Activated T-helper 1 cell treated with anti-CD3 and anti-CD28 coated beads, Interleukin-12 subunit alpha, Interleukin-12 subunit beta, Interleukin-2, Interleukin-4 antibody, amounts not matched to agents 30 ng/mL and 10 ng/mL and 1 ng/mL, durations not matched to agents 14 hours and 24 hours and 36 hours (primary cell): ENCODE data around the gene THRAP3. TPM values are rescaled to one million over a fixed set of nuclear protein-coding genes. Genes with fewer than 3 reads are reported as not detected.
A peak's percentile ranks its signal among the peaks of the same experiment; 100 is the strongest.

Source experiments
- DNase-seq: peaks from one replicate; pipeline ENCODE4 v3.0.0; 2021; ENCODE audit warnings: low spot score
- H3K27ac Mint-ChIP-seq: one replicate; pipeline ENCODE4 v1.8.0; 2021; ENCODE audit warnings: mild to moderate bottlenecking, mixed read lengths
- H3K27me3 Mint-ChIP-seq: one replicate; pipeline ENCODE4 v1.8.0; 2022; ENCODE audit warnings: mild to moderate bottlenecking, moderate library complexity, mixed read lengths; ENCODE audit not compliant: insufficient read depth
- H3K36me3 Mint-ChIP-seq: one replicate; pipeline ENCODE4 v1.8.0; 2021; ENCODE audit warnings: low read depth, mixed read lengths
- H3K4me1 Mint-ChIP-seq: one replicate; pipeline ENCODE4 v1.8.0; 2021; ENCODE audit warnings: low read depth, mixed read lengths
- H3K4me3 Mint-ChIP-seq: one replicate; pipeline ENCODE4 v1.8.0; 2021; ENCODE audit warnings: mild to moderate bottlenecking, moderate library complexity, mixed read lengths
- H3K9me3 Mint-ChIP-seq: one replicate; pipeline ENCODE4 v1.8.0; 2021; ENCODE audit warnings: mixed read lengths
- intact Hi-C: fragments of 100-400 bp; cut with micrococcal nuclease; formaldehyde crosslinking; loops from one replicate; pipeline ENCODE4 v1.15.1; 2024
- total RNA-seq: library from RNA; stranded (reverse); gene quantifications from 2 replicates; pipeline ENCODE4 v1.2.3, GENCODE V29; 2022

THRAP3 gene, protein sequence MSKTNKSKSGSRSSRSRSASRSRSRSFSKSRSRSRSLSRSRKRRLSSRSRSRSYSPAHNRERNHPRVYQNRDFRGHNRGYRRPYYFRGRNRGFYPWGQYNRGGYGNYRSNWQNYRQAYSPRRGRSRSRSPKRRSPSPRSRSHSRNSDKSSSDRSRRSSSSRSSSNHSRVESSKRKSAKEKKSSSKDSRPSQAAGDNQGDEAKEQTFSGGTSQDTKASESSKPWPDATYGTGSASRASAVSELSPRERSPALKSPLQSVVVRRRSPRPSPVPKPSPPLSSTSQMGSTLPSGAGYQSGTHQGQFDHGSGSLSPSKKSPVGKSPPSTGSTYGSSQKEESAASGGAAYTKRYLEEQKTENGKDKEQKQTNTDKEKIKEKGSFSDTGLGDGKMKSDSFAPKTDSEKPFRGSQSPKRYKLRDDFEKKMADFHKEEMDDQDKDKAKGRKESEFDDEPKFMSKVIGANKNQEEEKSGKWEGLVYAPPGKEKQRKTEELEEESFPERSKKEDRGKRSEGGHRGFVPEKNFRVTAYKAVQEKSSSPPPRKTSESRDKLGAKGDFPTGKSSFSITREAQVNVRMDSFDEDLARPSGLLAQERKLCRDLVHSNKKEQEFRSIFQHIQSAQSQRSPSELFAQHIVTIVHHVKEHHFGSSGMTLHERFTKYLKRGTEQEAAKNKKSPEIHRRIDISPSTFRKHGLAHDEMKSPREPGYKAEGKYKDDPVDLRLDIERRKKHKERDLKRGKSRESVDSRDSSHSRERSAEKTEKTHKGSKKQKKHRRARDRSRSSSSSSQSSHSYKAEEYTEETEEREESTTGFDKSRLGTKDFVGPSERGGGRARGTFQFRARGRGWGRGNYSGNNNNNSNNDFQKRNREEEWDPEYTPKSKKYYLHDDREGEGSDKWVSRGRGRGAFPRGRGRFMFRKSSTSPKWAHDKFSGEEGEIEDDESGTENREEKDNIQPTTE
- total RNA-seq = 147 and 154 TPM in 2 replicates

DNA sequence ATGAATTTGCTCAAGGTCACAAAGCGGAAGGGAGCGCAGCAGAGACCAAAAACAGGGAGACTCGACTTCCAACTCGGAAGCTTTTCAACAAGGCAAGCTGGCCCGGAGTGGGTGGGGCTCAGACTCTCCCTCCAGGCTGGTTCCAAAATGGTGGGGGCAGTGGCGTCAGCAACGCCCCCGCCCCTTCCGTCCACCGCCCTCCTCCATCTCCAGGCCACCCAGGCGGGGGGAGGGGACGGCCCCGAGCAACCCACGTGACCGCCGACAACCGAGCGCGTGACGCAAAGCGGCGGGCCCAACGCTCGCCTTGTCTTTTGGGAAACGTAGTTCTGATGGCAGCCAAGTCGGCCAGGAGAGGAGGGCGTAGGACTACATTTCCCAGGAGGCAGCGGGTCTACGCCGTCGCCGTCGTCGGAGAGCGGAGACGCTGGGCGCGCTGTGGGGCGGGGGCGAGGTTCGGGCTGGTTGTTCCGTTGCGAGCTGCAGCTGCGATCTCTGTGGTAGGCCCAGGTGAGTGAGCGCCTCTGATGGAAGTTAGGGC is at the start of gene THRAP3:
THRAP3 (plus strand) TSS at position 448 of the 541 bp plus-strand sequence. CDS start 58,121 bp downstream, outside the sequence.
- intact Hi-C loops = loop anchor here (1.0 to 5.0 kb wide), 14 partner anchors 18 to 1468 kb away; partner anchors contain the start of genes ADPRS, AGO1, AGO3 and CDCA8

GRCh38 chr1:36174713-36175112 is 49.5 kb upstream of the THRAP3 start:
- intact Hi-C loops = no loop called here
- no peak for DNase-seq
- Mint-ChIP-seq H3K4me3 (no peak overlapping the region), H3K9me3 (no peaks in the 10 kb centered on the region), H3K4me1 (peaks cover 8% of the 10 kb centered on the region), H3K36me3 (peaks cover 38% of the 10 kb centered on the region), H3K27me3 (no peaks in the 10 kb centered on the region), H3K27ac (peak overlapping the region; percentile 26)

More for the DNA sequence above, at the start of gene THRAP3:
- no peaks in the 10 kb centered on the region for H3K9me3 Mint-ChIP-seq
- H3K36me3 Mint-ChIP-seq = peaks cover 21% of the 10 kb centered on the region
- DNase-seq = peak; percentile 100
- H3K4me1 Mint-ChIP-seq = peaks cover 36% of the 10 kb centered on the region
- H3K4me3 Mint-ChIP-seq = peak within 1 kb of the TSS; percentile 95
- H3K27me3 Mint-ChIP-seq = peaks cover 2% of the 10 kb centered on the region
- H3K27ac Mint-ChIP-seq = peak within 1 kb of the TSS; percentile 100

GRCh38 chr1:36175137-36176095 is 48.8 kb upstream of the THRAP3 start:
- Mint-ChIP-seq H3K36me3 (peaks cover 39% of the 10 kb centered on the region), H3K4me1 (peaks cover 4% of the 10 kb centered on the region), H3K4me3 (no peak overlapping the region), H3K27me3 (no peaks in the 10 kb centered on the region), H3K27ac (peak overlapping the region; percentile 26), H3K9me3 (no peaks in the 10 kb centered on the region)
- DNase-seq = no peak
- intact Hi-C loops = no loop called here

DNA sequence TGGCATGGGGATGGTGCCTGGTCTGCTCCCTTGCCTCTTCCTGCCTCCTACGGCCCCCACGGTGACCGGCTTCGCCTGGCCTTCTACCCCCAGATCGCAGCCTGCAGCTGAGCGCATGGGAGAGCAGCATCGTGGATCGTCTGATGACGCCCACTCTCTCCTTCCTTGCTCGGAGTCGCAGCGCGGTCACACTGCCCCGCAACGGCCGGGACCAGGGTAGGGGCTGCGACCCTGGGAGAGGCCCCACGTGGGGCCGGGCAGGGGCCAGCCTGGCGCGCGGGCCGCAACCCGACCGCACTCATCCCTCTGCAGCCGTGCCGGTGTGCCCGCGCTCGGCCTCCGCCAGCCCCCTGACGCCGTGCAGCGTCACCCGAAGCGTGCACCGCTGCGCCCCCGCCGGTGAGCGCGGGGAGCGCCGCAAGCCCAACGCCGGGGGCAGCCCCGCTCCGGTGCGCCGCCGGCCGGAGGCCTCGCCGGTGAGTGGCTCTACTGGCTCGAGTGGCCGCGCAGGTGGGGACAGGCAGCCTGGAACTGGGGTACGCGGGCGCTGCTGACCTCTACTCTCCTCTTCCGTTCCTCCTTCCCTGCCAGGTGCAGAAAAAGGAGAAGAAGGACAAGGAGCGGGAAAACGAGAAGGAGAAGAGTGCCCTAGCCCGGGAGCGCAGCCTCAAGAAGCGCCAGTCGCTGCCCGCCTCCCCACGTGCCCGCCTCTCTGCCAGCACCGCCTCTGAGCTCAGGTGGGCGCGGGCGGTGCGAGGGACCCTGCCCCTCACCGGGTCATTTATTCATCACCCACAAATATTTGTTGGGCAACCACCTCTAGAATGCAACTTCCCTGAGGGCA is 47.9 kb upstream of the THRAP3 start:
- DNase-seq = no peak
- H3K36me3 Mint-ChIP-seq = peaks cover 39% of the 10 kb centered on the region
- H3K27ac Mint-ChIP-seq = no peak overlapping the region
- no peaks in the 10 kb centered on the region for H3K9me3 Mint-ChIP-seq
- no peak overlapping the region for H3K4me3 Mint-ChIP-seq
- intact Hi-C loops = no loop called here
- H3K4me1 Mint-ChIP-seq = peaks cover 4% of the 10 kb centered on the region
- no peaks in the 10 kb centered on the region for H3K27me3 Mint-ChIP-seq

DNA sequence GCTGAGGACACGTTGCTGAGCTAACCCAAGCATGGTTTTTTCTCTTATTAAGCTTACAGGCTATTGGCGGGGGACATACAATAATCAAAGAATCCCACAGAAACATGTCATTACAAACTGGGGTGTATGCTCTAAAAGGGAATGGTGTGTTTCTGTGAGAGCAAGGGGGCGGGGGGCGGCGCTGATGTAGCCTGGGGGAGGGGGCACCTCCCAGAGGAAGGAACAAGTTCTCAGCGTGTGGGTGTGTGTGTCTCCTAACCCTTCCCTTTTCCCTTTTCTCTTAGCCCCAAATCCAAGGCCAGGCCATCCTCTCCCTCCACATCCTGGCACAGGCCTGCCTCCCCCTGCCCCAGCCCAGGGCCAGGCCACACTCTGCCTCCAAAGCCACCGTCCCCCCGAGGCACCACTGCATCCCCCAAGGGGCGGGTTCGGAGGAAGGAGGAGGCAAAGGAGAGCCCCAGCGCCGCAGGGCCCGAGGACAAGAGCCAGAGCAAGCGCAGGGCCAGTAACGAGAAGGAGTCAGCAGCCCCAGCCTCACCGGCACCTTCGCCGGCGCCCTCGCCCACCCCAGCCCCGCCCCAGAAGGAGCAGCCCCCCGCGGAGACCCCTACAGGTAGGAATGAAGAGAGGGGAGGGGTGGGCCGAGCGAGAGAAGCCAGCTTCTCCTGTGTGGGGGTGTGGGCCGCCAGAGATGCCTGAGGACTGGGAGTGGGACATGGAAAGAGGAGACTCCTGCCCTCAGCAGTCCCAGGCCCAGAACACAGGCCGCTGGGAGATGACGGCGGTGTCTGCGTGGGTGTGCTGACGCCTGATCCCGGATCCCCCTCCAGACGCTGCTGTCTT is 46.4 kb upstream of the THRAP3 start:
- H3K4me3 Mint-ChIP-seq = no peak overlapping the region
- no peaks in the 10 kb centered on the region for H3K27me3 Mint-ChIP-seq
- intact Hi-C loops = no loop called here
- DNase-seq = no peak
- H3K9me3 Mint-ChIP-seq = no peaks in the 10 kb centered on the region
- H3K36me3 Mint-ChIP-seq = peaks cover 37% of the 10 kb centered on the region
- H3K4me1 Mint-ChIP-seq = peaks cover 4% of the 10 kb centered on the region
- H3K27ac Mint-ChIP-seq = no peak overlapping the region

GRCh38 chr1:36178471-36179219 is 45.6 kb upstream of the THRAP3 start:
- H3K4me3 Mint-ChIP-seq = no peak overlapping the region
- intact Hi-C loops = no loop called here
- H3K27me3 Mint-ChIP-seq = no peaks in the 10 kb centered on the region
- peaks cover 35% of the 10 kb centered on the region for H3K36me3 Mint-ChIP-seq
- no peak overlapping the region for H3K27ac Mint-ChIP-seq
- no peak for DNase-seq
- no peaks in the 10 kb centered on the region for H3K9me3 Mint-ChIP-seq
- peaks cover 3% of the 10 kb centered on the region for H3K4me1 Mint-ChIP-seq

- Mint-ChIP-seq H3K9me3 (no peaks in the 10 kb centered on the region), H3K4me1 (no peaks in the 10 kb centered on the region), H3K36me3 (peaks cover 29% of the 10 kb centered on the region), H3K27me3 (no peaks in the 10 kb centered on the region), H3K4me3 (no peak overlapping the region), H3K27ac (no peak overlapping the region)
- no peak for DNase-seq
- intact Hi-C loops = no loop called here
Observed at GRCh38 chr1:36179220-36179600, 45.0 kb upstream of the THRAP3 start.

DNA sequence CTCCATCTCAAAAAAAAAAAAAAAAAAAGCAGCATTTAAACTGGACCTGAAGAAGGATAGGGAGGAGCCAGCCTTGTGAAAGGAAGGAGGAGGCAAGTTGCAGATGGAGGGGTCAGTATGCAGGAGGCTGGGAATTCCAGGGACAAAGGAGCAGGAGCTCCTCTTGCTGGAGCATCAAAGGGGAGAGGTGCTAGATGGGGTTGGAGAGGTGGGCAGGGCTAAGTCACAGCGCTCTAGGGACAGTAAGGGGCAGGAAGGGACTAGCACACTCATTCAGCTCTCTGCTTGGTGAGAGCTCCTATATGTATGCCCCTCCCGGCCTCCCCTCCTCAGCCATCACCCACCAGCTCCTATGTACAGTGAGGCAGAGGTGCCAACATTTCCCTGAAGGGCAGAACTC is 41.5 kb upstream of the THRAP3 start:
- H3K27ac Mint-ChIP-seq = no peak overlapping the region
- DNase-seq = no peak
- no peak overlapping the region for H3K4me3 Mint-ChIP-seq
- no peaks in the 10 kb centered on the region for H3K4me1 Mint-ChIP-seq
- intact Hi-C loops = no loop called here
- peaks cover 22% of the 10 kb centered on the region for H3K36me3 Mint-ChIP-seq
- H3K9me3 Mint-ChIP-seq = no peaks in the 10 kb centered on the region
- H3K27me3 Mint-ChIP-seq = no peaks in the 10 kb centered on the region

DNA sequence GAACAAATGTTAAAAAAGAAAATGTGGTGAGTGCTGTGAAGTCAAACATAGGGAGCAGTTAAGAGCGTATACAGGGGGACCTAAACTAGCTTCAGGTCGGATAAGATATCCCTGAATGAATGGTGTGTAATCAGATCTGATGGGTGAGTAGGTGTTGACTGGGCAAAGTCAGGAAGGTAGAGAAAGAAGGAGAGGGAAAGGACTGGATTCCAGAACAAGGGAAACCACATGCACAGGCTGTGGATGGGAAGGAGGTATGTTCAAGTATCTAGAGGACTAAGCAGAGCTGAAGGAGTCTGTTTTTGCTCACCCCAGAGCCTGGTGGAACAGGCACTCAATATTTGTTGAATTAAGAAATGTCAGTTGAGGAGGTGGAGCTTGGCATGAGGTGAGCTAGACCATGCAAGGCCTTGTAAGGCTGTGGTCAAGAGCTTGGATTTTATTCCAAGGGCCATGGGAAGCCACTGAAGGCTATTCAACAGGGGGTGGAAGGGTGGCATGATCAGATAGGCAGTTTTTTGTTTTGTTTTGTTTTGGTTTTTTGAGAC is 40.9 kb upstream of the THRAP3 start:
- Mint-ChIP-seq H3K9me3 (no peaks in the 10 kb centered on the region), H3K27ac (peak overlapping the region; percentile 30), H3K4me3 (no peak overlapping the region), H3K27me3 (no peaks in the 10 kb centered on the region), H3K4me1 (peaks cover 6% of the 10 kb centered on the region), H3K36me3 (peaks cover 22% of the 10 kb centered on the region)
- no peak for DNase-seq
- intact Hi-C loops = no loop called here
